ENCODE data around the gene HOMER1. TPM values are rescaled to one million over a fixed set of nuclear protein-coding genes. Genes with fewer than 3 reads are reported as not detected.
"Not testable (repeated sequence)": the region's sequence is repeated elsewhere in the genome, so short reads cannot be mapped to it uniquely, and the experiment has no call there.

Gene HOMER1
- total RNA-seq, 1 experiment from 2014 or later: 7.4 TPM

DNA sequence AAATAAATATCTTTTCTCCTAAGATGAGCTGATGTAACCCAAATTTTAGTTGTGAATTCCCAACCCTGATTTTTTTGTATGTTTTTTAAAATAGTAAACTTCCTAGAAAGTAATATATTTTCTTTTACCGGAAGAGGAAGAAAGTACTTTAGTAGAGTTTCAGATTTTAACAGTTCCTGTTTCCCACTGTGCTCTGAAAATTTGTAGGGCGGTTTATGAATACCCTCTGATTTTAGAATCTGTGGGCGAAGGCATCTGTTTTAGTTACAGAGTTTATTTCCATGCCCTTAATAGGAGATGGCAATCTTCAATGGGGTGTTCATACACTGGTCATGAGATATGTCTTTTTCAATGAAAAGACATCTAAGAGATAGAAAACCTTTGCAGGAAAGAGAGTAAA is 3.7 kb upstream of the HOMER1 start:
- DNase-seq (ENCODE audit: low read depth): no peak

DNA sequence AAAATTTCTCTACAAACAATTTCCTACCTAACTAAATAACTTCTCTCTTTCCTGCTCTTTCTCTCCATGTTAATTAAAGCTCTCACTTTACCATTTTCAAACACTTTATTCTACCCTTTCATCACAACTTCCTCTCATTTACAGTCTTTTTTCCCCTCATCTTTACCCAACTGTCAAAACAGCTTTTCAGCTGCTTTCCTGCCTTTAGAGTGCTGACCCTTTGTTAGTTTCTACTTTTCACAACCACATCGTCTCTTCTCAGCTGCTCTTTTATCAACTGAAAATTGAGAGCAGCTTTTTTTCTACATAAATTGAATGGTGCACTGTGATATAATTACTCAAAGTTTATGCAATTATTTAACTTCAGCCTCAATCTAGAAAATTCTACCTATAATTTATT is 3.1 kb upstream of the HOMER1 start:
- DNase-seq (ENCODE audit: low read depth): no peak

DNA sequence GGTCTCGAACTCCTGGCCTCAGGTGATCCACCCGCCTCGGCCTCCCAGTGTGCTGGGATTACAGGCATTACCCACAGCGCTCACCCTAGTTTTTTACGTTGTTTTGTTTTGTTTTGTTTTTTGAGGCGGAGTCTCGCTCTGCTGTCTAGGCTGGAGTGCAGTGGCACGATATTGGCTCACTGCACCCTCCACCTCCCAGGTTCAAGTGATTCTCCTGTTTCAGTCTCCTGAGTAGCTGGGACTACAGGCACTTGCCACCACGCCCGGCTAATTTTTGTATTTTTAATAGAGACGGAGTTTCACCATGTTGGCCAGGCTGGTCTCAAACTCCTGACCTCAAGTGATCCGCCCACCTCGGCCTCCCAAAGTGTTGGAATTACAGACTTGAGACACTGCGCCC is 2.4 kb upstream of the HOMER1 start:
- not testable (repeated sequence) for DNase-seq (ENCODE audit: low read depth)

DNA sequence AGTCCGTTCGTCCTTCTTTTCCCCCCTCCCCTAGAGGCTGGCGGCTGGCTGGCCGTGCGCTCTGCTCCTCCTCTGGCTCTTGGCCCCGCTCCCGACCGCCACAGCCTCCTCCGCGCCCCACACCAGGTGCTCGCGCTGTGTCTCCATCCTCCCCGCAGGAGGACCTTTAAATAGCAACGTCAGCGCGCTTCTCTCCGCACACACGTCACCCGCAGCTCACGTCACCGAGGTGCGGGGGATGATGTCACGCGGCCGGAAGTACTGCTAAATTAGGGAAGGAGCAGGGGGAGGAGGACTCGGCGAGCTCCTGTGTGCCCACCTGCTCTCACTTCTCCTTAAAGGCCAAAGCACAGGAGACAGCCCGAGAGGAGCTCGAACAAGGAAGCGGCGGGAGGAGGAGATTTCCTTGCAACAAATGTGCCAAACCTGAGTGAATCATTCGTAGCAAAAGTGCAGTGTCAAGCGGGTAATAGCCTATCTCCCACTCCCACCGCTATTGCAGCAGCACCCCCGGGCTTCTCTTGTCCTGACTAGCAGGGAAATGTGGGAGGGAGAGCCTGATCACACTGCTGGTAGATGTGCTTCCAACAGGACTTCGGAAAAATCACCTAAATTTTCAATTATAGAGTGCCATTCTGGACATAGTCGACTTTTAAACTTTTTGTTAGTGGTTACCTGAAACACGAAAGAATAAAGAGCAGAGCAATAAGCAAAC is 614 bp upstream of the HOMER1 start:
- DNase-seq (ENCODE audit: low read depth): peak; percentile 91

DNA sequence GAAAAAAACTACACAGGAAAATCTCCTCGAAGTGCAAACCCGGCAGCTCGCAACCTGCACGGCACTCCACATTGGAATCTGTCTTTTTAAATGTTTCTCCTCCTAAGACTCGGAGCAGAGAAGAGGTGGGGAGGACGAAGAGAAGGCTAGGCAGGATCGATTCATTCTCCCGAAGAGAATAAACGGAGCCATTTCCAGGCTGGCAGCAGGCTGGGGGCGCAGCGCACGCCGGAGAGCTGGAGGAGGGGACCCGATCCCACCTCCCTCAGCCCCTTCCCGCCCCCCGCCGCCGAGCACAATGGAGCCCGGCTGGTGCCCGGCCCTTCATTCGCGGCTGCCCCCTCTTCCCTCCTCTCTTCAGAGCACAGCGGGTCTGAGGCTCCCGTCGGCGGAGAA is 628 bp downstream of the HOMER1 start:
- no peak for DNase-seq (ENCODE audit: low read depth)

DNA sequence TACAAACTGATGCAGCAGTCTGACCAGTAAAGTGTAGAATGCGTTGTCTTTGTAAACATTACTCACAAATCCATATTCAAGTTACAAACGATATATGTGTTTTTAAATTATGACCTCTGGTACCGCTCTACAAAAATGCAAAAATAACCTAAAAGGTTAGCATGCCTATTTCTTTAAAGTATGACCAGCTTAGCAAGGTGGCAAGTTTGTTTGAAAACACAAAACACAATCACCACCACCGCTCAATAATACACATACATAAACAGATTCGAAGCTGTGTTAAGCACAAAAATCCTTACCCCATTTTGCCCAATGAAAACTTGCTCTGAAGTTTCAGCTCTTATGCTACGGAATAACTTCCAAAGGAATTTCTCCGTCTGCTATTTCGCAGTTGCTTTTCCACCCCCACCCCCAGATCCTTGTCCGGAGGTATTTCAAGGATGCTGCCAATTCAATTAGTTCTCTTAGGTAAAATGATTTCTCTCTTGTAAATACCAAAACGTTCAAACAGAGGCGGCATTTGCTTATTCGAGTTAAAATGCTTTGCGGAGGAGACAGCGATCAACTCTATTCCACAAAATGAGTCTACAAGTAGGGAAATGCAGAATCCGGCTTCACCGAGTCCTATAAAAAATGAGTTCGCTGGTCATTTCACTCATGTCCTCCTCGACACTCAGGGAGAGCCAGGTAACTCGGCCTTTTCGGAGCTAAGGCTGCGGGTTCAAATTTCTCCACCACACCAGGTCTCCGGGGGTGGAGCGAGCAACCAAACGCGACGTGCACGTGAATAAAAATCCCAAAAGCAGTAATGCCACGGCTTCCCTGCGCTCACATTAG is 1.2 kb downstream of the HOMER1 start:
- peak; percentile 25 for DNase-seq (ENCODE audit: low read depth)

DNA sequence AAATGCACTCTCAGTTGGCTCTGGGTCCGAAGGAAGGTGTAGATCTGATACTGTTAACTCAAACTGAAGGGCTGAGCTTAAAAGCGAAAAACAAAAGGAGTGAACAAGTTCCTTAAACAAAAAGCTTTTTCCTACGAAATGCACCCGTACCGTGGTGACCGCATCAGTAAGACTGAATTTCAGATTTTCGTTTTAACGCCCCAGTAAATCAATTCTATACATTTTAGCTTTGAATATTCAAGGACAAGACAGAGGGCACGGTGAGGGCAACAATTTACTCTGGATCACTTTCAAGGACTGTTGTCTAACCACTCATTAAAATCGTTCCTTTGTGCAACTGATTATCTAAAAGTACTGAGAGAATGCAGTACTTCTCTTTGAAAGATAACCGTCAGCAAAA is 1.9 kb downstream of the HOMER1 start:
- DNase-seq (ENCODE audit: low read depth): no peak

DNA sequence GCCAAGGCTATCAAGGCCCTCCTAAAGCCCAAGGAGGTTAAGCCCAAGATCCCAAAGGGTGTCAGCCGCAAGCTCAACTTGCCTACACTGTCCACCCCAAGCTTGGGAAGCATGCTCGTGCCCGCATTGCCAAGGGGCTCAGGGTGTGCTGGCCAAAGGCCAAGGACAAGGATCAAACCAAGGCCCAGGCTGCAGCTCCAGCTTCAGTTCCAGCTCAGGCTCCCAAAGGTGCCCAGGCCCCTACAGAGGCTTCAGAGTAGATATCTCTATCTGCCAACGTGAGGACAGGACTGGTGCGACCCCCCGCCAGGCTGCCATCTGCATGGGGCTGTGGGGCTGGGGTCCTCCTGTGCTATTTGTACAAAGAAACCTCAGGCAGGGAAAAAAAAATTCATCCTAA is 3.3 kb downstream of the HOMER1 start:
- DNase-seq (ENCODE audit: low read depth): no peak

DNA sequence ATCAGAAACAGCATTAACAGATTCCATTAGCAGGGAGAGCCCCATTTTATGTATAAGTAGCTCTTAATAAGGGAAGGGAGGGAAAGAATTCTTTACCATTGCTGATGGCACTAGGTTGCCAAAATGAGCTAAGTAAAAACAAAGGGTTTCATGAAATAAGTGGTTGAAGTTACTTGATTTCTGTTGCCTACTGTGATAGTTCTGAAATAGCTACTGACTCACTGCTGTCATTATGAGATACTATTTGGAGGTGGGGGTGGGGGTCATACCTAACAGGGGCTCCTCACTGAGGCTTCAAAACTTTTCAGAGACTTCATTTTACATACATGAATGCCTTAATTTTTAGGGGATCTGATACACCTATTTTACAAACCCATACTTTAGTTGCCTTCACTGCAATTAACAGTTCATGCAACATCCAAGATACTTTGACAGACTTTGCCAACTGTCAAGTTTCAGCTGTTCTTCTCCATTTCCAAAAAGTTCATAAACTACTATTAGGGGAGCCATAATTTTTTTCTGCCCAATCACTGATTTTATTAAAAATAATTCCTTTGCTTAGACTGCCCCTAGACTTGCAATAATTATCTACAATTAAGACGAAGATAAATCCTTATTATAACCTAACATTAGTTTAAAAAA is 4.6 kb downstream of the HOMER1 start:
- DNase-seq (ENCODE audit: low read depth): peak; percentile 61

DNA sequence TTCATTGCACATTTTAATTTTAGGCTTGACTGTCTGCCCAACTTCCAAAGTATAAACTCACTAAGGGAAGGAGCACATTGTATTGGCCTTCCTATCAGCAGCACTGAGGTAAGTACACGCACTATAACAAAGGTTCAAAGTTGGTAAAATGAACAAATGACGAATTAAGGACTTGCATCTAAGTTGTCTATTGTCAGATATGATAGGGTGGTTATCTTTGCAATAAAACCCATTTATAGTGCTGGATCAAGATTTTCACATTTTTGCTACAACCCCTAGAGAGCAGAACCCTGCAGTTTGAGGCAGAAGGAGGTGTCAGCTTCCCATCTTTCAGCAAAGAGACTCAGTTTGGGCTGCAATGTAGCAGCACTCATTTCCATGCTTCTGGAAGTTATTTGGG is 5.1 kb downstream of the HOMER1 start:
- DNase-seq (ENCODE audit: low read depth): no peak

DNA sequence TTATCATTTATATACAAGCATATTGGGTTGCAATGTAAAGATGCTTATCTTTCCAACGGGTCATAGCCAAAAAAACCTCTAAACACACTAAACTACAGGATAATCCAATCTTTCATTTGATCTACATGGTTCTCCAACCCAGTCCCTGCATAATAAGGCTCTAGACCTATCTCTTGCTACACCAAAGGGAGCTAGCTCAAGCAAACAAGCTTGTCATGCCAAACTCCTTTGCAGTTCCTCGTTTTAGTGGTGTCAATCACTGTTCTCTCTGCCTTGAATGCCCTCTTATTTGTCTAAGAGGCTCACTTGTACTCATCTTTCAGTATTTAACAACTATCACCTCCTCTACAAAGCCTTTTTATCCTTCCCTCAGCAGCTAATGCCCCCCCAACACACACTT is 5.6 kb downstream of the HOMER1 start:
- DNase-seq (ENCODE audit: low read depth): no peak

DNA sequence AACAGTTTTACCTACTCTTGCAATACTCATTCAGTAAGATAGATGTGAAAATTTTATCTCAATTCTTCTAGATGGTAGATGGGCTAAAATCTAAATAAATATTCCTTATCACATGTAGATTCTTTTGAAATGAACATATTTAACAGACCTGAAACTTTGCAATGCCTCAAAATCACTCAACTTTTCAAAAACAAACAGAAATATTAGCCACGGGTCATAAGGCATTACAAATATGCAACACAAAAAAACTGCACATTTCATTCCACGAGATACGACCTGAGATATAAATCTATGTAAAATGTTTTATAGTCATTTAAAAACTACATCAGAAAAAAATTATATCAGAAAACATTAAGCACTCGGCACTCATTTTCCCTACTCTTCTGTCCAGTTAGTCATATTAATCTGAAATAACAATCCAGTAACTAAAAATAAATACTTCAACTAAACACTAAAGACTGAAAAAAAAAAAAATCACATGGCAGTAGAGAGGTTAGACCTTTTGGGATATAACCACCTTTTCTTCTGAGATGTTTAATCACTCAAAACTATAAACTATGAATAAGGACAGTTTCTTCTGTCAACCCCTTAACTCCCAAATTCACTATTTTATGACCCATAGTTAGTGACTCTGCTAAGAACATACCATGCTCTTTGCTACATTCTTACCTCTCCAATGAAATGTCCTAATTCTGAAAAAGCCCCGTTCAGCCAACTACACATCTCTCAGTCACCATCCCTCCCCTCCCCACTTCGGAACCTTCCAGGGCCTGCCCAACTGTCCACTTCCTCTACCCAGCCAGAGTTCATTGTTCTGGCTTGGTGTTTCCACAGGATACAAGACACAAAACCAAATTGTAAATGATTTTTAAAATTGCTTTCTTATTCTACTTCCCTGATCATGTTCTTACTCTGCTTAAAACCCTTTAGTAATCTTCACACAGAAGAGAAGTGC is 6.4 kb downstream of the HOMER1 start:
- no peak for DNase-seq (ENCODE audit: low read depth)

DNA sequence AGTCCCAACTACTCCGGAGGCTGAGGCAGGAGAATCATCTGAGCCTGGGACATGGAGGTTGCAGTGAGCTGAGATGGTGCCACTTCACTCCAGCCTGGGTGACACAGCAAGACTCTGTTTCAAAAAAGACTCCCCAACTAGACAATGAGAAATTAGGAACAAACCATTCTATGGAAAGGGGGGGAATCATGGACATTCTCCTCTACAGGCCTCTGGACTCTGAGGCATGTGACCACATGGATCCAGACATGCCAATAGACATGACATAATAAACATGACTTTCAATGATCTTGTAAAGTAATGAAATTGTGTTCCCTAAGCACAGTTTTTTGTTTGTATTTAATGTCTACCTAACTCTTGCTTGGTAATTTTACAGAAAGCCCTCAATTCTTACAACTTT is 8.8 kb downstream of the HOMER1 start:
- no peak for DNase-seq (ENCODE audit: low read depth)

DNA sequence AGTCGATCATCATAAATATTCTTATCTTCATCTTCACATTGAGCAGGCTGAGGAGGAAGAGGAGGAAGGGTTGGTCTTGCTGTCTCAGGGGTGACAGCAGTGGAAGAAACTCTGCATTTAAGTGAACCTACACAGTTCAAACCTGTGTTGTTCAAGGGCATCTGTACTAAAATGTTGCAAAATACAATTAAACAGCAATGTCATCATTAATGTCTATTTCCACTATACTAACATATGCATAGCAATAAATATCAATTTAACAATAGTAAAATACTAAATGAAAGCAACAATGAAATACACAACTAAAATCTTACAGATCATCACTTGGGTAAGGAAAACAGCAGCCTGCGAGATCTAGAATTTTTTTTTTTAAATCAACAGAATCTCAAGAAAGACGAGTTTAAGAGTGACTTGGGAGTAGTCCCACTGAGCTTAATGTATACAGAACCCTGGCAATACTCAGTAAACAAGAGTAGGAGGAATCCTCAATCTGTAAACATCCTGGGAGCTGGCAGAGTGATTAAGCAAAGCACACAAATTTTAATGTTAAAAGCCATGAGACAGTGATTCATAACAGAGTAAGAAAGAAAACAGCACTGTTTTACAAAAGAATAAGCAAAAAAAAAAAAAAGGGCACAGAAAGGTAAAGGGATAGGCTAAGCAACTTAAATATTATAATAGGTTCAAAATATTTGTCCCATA is 10.0 kb downstream of the HOMER1 start:
- peak; percentile 19 for DNase-seq (ENCODE audit: low read depth)

DNA sequence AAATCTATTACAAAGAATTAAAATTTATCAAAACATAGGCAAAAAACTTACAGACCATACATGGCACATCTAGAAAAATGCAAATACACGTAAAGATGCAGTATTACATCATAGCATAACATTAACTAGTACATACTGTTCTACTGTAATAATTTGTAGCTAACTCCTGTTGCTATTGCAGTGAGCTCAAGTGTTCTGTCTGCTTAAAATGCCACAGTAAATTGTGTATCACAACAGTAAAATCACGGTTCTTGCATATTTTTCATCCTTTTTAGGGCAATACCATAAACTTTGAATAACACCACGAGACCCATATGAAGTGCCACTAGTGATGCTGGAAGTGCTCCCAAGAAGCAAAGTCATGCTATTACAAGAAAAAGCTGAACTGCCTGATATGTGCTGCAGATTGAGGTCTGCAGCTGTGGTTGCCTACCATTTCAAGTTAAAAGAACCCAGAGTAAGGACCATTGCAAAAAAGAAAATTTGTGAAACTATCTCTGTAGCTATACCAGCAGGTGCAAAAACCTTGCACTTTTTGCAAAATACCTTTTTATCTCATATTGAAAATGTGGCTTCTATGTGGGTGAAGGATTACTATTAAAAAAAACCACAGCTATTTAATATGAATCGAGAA is 14.2 kb downstream of the HOMER1 start:
- peak; percentile 19 for DNase-seq (ENCODE audit: low read depth)

DNA sequence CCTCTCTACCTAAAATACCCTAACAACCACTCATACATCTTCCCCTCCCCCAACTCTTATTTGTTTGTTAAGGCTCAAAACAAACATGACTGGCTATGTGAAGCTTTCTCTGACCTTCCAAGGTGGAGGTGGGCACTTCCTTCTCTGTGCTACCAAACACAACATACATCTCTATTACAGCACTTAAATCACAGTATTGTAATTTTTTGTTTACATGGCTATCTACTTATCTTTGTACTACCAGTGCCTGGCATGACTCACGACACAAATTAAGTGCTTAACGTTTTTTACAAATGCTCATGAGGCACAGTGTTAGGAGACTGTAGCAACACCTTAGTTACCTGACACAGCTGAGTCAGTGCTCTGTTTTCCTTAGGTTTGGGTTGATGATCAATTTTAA is 18.6 kb downstream of the HOMER1 start:
- no peak for DNase-seq (ENCODE audit: low read depth)

DNA sequence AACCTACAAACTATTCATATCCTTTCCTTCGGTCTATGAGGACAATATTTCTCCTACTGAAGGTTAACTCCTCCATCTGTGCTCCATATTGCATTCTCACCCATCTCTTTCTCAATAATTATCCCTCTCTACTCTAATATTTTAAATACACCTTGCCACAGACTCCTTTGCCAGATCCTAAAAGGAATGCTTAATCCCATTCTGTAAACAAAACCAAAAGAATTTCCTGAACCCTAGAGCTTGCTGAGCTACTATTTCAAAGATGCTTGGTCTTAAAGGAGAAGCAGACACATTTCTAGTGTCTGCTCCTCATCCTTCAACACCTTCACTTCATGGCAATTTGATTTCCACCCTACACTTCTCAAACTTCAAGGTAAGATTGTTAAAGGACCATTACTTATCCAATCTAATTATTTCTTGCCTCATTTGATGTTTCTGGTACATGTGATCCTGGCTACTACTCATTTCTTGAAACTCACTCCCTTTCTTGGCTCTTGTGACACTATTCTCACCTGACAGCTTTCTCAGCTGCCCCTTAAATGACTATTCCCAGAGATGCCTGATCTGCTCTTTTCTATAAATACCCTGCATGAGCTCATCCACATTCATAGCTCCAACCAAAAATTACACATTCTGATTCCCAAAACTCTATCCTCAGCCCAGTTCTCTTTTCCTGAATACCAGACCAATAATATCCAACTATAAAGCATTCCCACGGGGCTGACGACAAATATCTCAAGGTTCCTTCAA is 20.2 kb downstream of the HOMER1 start:
- DNase-seq (ENCODE audit: low read depth): peak; percentile 31

DNA sequence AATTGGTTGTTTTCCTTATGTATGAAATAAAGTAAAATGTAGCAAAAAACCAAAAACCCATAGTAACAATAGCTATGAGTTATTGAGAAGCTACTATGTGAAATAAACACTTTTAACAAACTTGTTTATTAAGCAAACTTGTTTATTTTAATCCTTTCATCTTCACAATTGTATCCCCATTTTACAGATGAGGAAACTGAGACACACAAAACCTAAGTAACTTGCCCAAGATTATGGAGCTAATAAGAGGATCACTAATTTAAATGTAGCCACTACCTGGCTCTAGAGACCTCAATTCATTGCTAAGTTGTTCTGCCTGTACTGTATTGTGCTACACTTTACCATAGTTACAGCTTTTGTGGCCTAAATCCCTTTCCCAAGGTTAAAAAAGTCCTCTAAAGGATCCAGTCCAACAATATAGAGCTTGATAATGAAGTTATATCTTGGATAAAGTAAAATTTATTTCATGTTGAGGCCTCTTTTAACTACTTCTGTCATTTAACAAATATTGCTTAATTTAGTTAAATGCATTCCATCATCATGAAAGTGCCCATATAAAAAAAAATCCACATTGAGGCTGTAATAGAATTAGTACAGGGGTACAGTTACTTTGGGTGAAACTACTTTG is 22.1 kb downstream of the HOMER1 start:
- DNase-seq (ENCODE audit: low read depth): no peak

DNA sequence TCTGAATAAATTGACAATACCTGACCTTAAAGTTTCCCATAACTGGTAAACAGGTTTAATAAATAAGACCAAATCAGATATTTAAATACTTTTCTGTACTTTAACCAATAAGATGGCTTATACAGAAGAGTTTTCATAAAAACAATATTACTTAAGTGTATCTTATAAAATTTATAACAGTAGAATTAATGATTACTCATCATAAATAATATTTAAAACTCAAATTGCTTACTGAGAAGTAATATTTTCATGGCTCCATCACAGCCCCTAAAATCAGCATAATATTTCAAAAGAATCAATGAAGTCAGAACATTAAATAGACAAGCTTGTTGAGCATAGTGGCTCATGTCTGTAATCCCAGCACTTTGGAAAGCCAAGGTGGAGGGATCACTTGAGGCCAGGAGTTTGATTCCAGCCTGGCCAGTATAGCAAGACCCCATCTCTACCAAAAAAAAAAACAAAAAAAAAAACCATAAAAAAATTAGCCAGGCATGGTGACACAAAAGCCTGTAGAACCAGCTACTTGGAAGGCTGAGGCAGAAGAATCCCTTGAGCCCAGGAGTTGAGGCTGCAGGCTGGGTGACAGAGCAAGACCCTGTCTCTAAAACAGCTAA is 23.5 kb downstream of the HOMER1 start:
- no peak for DNase-seq (ENCODE audit: low read depth)
